ENCODE data around the gene TBXAS1.

DNA sequence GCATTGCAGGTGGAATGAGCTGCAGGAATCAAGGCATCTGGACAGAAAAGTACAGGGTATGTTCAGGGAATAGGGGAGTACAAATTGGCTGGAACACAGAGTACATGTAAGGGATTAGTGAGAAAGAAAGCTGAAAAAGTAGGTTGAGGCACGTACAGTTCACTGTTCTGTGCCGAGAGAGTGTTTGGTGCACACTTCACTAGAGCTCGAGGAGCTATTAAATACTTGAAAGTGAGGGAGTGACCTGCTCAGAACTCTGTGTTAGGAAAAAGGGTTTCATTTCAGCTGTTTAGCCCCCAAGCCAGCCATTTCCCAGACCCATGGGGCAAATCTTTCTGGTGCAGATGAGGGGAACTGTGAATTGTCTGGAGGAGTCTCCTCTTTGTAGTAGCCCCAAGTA is 115.2 kb downstream of the TBXAS1 start:
- TF ChIP-seq, protein P1, sequence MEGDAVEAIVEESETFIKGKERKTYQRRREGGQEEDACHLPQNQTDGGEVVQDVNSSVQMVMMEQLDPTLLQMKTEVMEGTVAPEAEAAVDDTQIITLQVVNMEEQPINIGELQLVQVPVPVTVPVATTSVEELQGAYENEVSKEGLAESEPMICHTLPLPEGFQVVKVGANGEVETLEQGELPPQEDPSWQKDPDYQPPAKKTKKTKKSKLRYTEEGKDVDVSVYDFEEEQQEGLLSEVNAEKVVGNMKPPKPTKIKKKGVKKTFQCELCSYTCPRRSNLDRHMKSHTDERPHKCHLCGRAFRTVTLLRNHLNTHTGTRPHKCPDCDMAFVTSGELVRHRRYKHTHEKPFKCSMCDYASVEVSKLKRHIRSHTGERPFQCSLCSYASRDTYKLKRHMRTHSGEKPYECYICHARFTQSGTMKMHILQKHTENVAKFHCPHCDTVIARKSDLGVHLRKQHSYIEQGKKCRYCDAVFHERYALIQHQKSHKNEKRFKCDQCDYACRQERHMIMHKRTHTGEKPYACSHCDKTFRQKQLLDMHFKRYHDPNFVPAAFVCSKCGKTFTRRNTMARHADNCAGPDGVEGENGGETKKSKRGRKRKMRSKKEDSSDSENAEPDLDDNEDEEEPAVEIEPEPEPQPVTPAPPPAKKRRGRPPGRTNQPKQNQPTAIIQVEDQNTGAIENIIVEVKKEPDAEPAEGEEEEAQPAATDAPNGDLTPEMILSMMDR (IDR thresholded peaks at IDR 0.05; ENCODE audit: insufficient read depth, low read length, poor library complexity, severe bottlenecking) = no peak
- TF ChIP-seq EZH2phosphoT487 (conservative IDR thresholded peaks at IDR 0.05; ENCODE audit: low read length) = no peak
